PC-3 (cell line): ENCODE measurements around the gene LBX1. TPM values are rescaled to one million over a fixed set of nuclear protein-coding genes. Genes with fewer than 3 reads are reported as not detected.
A peak's percentile ranks its signal among the peaks of the same experiment; 100 is the strongest.

Source experiments
- ATAC-seq: fragments of 200-7000 bp; cut with Tn5 transposase; 2 replicates; pipeline ENCODE4 v1.9.1; 2020; ENCODE audit warnings: mild to moderate bottlenecking, moderate library complexity
- BruUV-seq: library from RNA; stranded (reverse); fragments of 400-500 nt; replicated peaks from 2 replicates; lab custom pipeline; 2021; lab: Mats Ljungman, UMichigan
- CTCF ChIA-PET: fragments of 300-600 bp; sonication (Branson Sonifier 250); formaldehyde crosslinking; loops from one replicate; lab custom pipeline; 2022; ENCODE audit warnings: antibody characterized with exemption; lab: Charles Lee
- POLR2A ChIA-PET: fragments of 300-600 bp; sonication (Branson Sonifier 250); formaldehyde crosslinking; loops from one replicate; lab custom pipeline; 2022; ENCODE audit warnings: antibody characterized with exemption; ENCODE audit not compliant: unreplicated experiment; lab: Charles Lee
- DNase-seq: peaks from one replicate; pipeline ENCODE4 v3.0.0-alpha.2; 2015
- H2AFZ ChIP-seq: fragments of 300-600 bp; sonication (generic); 2 replicates; pipeline ENCODE4 v1.6.0; 2016; ENCODE audit warnings: antibody characterized with exemption, low read length
- H3F3A ChIP-seq: fragments of 300-600 bp; sonication (generic); one replicate; pipeline ENCODE4 v1.6.0; 2017; ENCODE audit warnings: antibody characterized with exemption, low read length, control low read depth, mild to moderate bottlenecking; ENCODE audit not compliant: unreplicated experiment
- H3K27ac ChIP-seq: fragments of 300-600 bp; sonication (generic); 2 replicates; pipeline ENCODE4 v1.5.1; 2016; ENCODE audit warnings: mild to moderate bottlenecking, low read length
- H3K27me3 ChIP-seq: fragments of 300-600 bp; sonication (generic); 2 replicates; pipeline ENCODE4 v1.6.1; 2016; ENCODE audit warnings: low read length, mixed read lengths
- H3K36me3 ChIP-seq: fragments of 300-600 bp; sonication (generic); 2 replicates; pipeline ENCODE4 v1.6.1; 2016; ENCODE audit warnings: low read depth, mixed run types, low read length, mixed read lengths
- H3K4me1 ChIP-seq: fragments of 300-600 bp; sonication (generic); 2 replicates; pipeline ENCODE4 v1.5.1; 2016; ENCODE audit warnings: low read length; ENCODE audit not compliant: insufficient read depth
- H3K4me2 ChIP-seq: fragments of 300-600 bp; sonication (generic); 2 replicates; pipeline ENCODE4 v1.6.0; 2016; ENCODE audit warnings: low read length
- H3K4me3 ChIP-seq: fragments of 300-600 bp; sonication (generic); 2 replicates; pipeline ENCODE4 v1.5.1; 2016; ENCODE audit warnings: mild to moderate bottlenecking, low read length, mixed read lengths
- H3K79me2 ChIP-seq: fragments of 300-600 bp; sonication (generic); 2 replicates; pipeline ENCODE4 v1.6.1; 2017; ENCODE audit warnings: low read length, mixed read lengths
- H3K9ac ChIP-seq: fragments of 300-600 bp; sonication (generic); 2 replicates; pipeline ENCODE4 v1.6.0; 2016; ENCODE audit warnings: mild to moderate bottlenecking, low read length
- H3K9me2 ChIP-seq: fragments of 300-600 bp; sonication (generic); replicated peaks from 2 replicates; pipeline ENCODE4 v1.6.1; 2016; ENCODE audit warnings: mixed run types, low read length, mixed read lengths
- H3K9me3 ChIP-seq: fragments of 300-600 bp; sonication (generic); 2 replicates; pipeline ENCODE4 v1.6.1; 2016; ENCODE audit warnings: low read length, mixed read lengths
- H4K20me1 ChIP-seq: fragments of 300-600 bp; sonication (generic); 2 replicates; pipeline ENCODE4 v1.6.1; 2016; ENCODE audit warnings: low read length, mixed read lengths
- CTCF ChIP-seq: fragments of 300-600 bp; sonication (generic); conservative IDR thresholded peaks from 2 replicates; pipeline ENCODE4 v1.5.1; 2017; ENCODE audit warnings: antibody characterized with exemption, low read depth, mild to moderate bottlenecking, low read length
- EZH2 ChIP-seq: fragments of 300-600 bp; sonication (generic); IDR thresholded peaks from one replicate; pipeline ENCODE4 v1.6.1; 2017; ENCODE audit warnings: antibody characterized with exemption, mild to moderate bottlenecking, low read length; ENCODE audit not compliant: unreplicated experiment
- EZH2phosphoT487 ChIP-seq: fragments of 300-600 bp; sonication (generic); IDR thresholded peaks from 2 replicates; pipeline ENCODE4 v1.6.1; 2018; ENCODE audit warnings: mild to moderate bottlenecking, antibody characterized with exemption, low read length, borderline replicate concordance
- intact Hi-C: fragments of 100-400 bp; cut with micrococcal nuclease; formaldehyde crosslinking; loops from 2 replicates; pipeline ENCODE4 v1.9.0; 2023
- total RNA-seq: library from RNA; depleted of rRNA; stranded (reverse); fragments of >200 nt; gene quantifications from 2 replicates; pipeline ENCODE4 v1.2.3, GENCODE V29; 2014

LBX1 gene
- total RNA-seq, 1 experiment from 2014 or later, result not detected

GRCh38 chr10:101272229-101272868 is 43.1 kb upstream of the LBX1 start:
- Histone ChIP-seq H3K27ac (no peak overlapping the region), H3K36me3 (no peaks in the 10 kb centered on the region), H3K9me3 (no peaks in the 10 kb centered on the region), H3K4me2 (no peak overlapping the region), H4K20me1 (no peaks in the 10 kb centered on the region), H3K4me3 (no peak overlapping the region), H3F3A (no peaks in the 10 kb centered on the region), H3K4me1 (no peaks in the 10 kb centered on the region), H2AFZ (peak overlapping the region; percentile 74), H3K9me2 (no peaks in the 10 kb centered on the region), H3K9ac (no peak overlapping the region), H3K27me3 (no peaks in the 10 kb centered on the region), H3K79me2 (no peaks in the 10 kb centered on the region)
- POLR2A ChIA-PET, result no interaction called here
- DNase-seq, result peak; percentile 68
- CTCF ChIA-PET, result no interaction called here
- intact Hi-C loops, result loop anchor here (1.0 kb wide), 1 partner anchor 19 kb away; no protein-coding TSS in a partner anchor
- no TSS peak for BruUV-seq
- TF ChIP-seq CTCF (peak; percentile 68), EZH2phosphoT487 (no peak)
- ATAC-seq, result peak; percentile 76

GRCh38 chr10:101270763-101271162 is 41.5 kb upstream of the LBX1 start:
- TF ChIP-seq EZH2, result no peak
- TF ChIP-seq EZH2phosphoT487, result no peak
- no peak for TF ChIP-seq CTCF

GRCh38 chr10:101267776-101268175 is 38.5 kb upstream of the LBX1 start:
- ChIA-PET CTCF (no interaction called here), POLR2A (no interaction called here)
- H3F3A ChIP-seq, result no peaks in the 10 kb centered on the region
- ATAC-seq (no peak), DNase-seq (no peak)
- no peaks in the 10 kb centered on the region for H3K27me3 ChIP-seq
- intact Hi-C loops, result no loop called here
- H3K27ac ChIP-seq, result no peak overlapping the region
- no peaks in the 10 kb centered on the region for H3K4me1 ChIP-seq
- H3K4me3 ChIP-seq, result no peak overlapping the region
- H2AFZ ChIP-seq, result no peak overlapping the region
- no TSS peak for BruUV-seq
- H3K36me3 ChIP-seq, result no peaks in the 10 kb centered on the region
- no peaks in the 10 kb centered on the region for H3K79me2 ChIP-seq
- H3K4me2 ChIP-seq, result no peak overlapping the region
- H3K9me3 ChIP-seq, result no peaks in the 10 kb centered on the region
- no peaks in the 10 kb centered on the region for H3K9me2 ChIP-seq
- TF ChIP-seq CTCF, result no peak
- no peak for TF ChIP-seq EZH2
- no peak for TF ChIP-seq EZH2phosphoT487
- no peaks in the 10 kb centered on the region for H4K20me1 ChIP-seq
- H3K9ac ChIP-seq, result no peak overlapping the region

More at GRCh38 chr10:101270763-101271162, 41.5 kb upstream of the LBX1 start:
- intact Hi-C loops, result no loop called here
- Histone ChIP-seq H3K4me3 (no peak overlapping the region), H3K4me1 (no peaks in the 10 kb centered on the region), H4K20me1 (no peaks in the 10 kb centered on the region), H3K9me2 (no peaks in the 10 kb centered on the region), H3K9me3 (no peaks in the 10 kb centered on the region), H3F3A (no peaks in the 10 kb centered on the region), H3K27ac (no peak overlapping the region), H2AFZ (no peak overlapping the region), H3K36me3 (no peaks in the 10 kb centered on the region), H3K27me3 (no peaks in the 10 kb centered on the region), H3K4me2 (no peak overlapping the region), H3K79me2 (no peaks in the 10 kb centered on the region), H3K9ac (no peak overlapping the region)
- ChIA-PET CTCF (no interaction called here), POLR2A (no interaction called here)
- DNase-seq, result no peak
- ATAC-seq, result no peak
- BruUV-seq, result no TSS peak
